Smooth muscle cell of the brain vasculature (primary cell): ENCODE results near the gene ADAM19.

Experiments used
- DNase-seq: peaks from one replicate; pipeline ENCODE4 v3.0.0-alpha.2; 2012; ENCODE audit warnings: low read depth, low spot score

ADAM19 gene

DNA sequence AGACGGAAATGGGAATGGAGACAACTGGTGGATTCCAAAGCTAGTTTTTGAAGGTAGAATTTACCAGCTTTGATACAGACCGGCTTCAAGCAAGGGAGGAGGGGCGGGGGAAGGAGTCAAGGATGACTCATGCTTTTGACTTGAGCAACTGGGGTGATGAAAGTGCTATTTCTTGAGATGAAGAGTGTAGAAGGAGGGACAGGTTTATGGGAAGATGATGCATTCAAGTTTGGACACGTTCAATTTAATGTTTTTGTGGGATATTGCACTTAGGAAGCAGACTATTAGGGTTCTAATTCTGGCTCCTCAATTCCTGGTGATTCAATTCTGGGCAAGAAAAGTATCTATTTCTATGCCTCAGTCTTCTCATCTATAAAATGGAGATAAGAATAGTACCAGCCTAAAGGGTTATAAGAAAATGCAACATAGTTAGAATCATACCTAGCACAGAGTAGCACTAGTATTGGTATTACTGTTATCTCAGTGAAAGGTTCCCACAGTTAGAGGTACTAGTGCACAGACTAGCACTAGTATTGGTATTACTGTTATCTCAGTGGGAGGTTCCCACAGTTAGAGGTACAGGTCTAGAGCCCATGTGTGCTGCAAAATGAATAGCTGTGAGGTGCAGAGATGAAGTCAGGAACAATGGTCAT is 110.9 kb downstream of the ADAM19 start:
- DNase-seq: peak; percentile 51

DNA sequence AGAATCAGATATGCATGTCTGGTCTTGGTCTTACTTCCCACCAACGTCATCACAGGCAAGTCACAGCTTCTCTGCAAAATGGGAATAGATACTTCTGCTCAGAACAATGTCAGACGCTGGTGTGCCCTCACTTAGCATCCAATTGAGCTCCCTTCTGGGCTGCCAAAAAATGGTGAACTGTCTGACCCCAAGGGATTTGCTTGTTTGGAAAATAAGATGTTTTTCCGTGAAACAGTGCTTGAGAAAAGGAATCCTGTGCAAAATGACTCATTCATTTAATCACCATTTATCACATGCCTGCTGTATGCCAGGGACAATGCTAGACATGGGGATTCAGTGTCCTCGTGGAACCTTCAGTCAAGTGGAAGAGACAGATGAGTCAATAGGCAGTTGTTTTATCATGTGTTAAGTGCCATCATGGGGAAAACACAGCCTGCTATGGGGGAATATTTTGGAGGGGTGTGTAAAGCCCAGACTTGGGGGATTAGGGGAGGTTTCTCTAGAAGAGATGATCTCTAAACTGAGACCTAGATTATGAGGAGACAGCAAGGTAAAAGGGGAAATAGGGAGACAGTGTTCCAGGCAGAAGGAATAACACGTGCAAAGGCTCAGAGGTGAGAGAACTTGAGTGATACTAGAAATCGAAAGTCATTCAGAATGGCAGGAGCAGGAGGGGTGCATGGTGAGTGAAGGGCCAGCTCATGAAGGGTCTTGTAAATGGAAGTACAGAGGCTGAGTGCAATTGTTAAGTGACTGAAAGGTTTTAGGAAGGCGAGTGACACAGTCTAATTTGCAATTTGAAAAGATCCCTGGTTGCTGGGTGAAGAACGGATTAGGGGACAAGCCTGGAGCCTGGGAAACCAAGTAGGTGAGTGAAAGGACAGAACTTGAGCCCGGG is 111.7 kb downstream of the ADAM19 start:
- no peak for DNase-seq

DNA sequence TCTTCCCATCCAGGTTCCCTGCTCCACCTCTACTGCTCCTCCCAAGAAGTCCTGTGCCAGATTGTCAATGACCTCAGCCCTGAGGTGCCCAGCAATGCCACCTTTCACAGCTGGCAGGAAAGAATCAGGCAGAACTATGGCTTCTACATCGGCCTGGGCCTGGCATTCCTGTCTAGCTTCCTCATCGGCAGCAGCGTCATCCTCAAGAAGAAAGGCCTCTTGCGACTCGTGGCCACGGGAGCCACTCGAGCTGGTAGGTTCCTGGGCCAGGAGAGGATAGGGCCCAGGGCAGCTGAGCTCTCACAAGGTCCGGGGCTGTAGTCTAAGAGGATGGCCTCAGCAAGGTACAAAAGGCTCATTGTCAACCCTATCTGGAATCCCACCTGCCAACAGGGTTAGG is 112.5 kb downstream of the ADAM19 start:
- DNase-seq: no peak

DNA sequence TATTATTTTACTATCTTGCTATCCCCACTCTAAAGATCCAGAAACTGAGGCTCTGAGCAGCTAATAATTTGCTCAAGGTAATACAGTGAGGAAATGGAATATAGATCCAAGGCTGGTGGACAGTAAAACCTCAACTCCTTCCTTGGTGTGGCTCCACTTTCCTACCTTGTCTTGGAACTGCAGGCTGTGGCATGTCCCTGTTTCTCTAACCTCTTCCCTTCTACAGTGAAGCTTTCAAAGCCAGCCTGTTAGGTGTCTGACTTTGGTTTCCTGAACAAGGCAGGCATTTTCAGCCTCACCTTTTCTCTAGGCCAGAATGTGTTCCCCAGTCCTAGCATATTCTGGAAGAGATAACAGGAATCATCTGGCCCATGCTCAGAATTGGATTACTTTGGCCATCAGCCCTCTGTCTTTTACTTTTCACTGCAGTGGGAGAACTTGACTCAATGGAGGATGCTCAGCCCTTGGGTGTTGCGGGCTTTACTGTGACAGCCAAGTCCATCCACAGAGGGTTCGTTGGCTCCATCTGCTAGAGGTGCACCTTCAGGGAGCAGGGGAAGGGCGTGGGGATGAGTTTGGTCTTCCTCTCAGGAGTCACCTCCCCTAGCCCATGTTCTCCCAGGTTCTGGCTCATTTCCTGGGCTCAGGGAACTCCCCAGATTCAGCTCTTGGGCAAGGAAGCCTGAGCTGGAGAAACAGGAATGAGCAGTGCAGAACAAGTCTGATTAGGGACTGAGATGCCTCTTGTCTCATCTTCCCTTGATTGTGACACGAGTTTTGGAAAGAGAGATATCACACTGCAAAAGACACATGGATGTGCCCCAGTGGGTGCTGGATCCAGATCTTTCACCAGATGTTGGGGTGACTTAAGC is 114.4 kb downstream of the ADAM19 start:
- no peak for DNase-seq

DNA sequence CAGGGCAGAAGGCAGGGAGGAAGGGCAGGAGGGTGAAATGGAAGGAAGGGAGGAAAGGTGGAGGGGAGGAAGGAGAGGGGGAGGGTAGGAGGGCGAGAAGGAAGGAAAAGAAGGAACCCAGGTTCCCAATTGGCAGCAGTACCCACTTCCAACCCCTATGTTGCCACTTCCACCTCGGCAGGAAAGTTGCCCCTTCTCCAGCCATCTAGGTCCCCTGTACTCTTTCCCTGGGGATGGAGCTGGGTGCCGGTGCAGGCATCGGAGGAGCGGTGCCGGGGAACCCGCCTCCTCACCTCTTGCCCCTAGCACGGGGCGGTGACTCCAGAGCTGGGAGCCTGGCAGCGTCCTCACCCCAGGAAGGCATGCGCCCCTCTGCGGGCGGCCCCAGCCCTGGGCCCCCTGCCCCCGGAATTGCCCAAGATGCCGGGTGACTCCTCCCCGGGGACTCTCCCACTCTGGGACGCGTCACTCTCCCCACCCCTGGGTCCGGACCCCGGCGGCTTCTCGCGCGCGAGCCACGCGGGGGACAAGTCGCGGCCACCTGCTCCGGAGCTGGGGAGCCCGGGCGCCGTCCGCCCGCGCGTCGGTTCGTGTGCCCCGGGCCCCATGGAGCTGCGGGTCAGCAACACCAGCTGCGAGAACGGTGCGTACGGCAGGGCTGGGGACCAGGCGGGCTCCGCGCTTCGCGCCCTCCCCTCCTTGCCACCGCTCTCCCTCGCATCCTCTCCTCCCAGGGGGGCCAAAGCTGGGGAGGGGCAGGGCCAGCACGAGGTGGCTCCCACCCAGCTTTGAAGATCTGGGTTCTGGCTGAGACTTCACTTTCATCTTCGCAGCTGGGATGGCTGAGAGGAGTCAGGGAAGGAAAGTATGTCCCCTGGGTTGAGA is 115.6 kb downstream of the ADAM19 start, which contains the start of gene NIPAL4:
NIPAL4 (plus strand) TSS at position 499 of the 885 bp plus-strand sequence; CDS start at position 607, 108 bp downstream.
- no peak for DNase-seq

DNA sequence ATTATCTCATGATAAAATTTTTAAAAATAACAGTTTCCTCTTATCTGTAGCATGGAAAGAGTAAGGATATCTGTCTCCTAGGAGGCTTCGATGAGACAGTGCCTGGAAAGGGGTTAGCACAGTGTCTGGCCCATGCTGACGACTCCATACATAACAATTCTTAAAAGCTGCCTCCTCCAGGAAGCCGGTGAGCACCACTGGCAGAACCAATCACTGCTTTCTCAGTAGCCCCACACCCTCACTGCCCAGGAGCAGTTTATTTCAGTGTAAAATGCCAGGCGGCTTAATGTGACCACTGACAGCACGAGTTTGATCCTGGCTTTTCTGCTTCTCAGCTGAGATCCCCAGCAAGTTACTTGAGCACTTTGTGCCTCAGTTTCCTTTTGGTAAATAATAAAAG is 116.7 kb downstream of the ADAM19 start:
- DNase-seq: no peak

DNA sequence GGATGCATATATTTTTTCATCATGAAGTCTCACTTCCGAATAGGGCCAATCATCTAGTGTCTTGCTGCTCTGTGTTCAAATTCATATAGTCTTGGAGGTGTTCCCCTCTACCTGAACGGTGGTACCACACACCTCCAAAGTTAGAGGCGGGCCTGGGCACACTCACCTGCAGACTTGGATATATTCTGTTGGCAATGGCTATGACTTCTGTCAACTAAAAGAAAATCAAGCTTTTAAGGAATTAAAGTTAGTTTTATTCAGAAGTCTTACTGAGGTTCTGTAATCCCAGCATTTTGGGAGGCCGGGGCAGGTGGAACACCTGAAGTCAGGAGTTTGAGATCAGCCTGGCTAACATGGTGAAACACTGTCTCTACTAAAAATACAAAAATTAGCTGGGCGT is 118.2 kb downstream of the ADAM19 start:
- no peak for DNase-seq

DNA sequence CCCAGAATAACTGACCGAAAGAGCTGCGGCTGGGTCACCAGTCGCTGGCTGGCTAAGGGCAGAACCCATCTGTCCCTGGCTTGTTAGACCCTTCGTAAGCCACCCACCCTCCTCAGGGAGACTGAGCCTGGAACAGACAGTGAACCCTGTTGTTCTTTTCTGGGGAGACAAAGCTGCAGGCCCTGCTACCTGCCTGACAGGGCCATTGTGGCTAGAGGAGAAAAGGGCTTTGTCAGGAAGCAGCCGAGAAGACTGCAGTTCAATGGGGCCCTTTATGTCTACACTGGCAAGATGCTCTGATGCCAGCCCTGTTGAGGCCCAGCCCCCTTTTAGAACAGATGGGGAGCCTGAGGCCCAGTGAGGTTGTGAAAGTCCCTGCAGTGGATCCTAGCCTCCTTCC is 119.3 kb downstream of the ADAM19 start:
- no peak for DNase-seq

DNA sequence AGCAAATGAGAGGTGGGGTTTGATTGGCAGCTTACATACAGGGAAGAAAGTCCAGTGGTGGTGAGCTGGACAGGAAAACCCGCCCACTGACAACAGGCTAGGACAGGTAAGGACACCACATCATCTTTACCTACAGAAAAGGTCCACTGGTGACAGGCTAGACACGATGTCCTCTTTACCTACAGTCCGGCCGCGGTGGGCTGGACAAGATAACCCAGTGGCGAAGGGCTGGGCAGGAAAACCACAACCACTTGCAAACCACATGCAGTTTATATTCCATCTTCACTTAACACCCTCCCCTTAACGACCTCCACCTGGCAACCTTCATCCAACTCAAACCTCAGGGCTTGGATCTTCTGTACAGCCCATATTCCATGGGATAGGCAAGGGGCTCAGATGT is 120.5 kb downstream of the ADAM19 start:
- no peak for DNase-seq

DNA sequence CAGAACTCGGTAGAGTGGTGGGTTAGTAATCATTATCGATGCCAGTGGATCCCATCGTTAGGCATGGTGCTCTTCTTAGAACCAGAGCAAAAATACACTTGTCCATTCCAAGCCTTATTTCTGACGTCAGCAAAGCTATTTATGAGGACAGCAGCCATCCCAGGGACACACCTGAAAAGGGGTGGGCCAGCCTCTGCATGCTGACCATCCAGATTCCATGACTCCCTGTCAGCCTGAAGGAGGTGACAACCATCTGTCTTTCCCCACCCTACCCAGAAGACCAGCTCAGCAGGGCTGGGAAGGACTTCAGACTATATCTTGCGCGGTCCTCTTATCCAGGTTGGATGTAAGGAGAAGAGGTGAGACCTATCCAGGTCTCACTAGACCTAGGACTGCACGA is 121.3 kb downstream of the ADAM19 start:
- no peak for DNase-seq

DNA sequence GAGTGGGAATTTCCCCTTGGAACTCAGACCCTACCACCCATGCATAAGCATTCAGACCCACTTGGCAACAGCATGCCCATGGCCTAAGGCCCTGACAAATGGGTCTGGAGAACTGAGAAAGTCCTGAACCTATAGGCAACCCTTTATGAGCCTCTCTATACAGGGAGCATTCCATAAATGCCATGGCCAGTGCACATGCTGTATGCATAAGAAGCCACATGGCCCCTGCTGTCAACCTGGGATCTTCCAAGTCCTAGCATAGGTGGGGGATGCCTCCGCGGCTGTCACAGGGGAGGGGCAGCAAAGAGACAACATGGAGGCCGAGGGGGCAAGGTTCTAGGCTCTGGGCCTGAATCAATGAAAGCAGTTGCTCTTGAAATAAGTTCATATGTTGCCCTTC is 123.8 kb downstream of the ADAM19 start:
- no peak for DNase-seq

DNA sequence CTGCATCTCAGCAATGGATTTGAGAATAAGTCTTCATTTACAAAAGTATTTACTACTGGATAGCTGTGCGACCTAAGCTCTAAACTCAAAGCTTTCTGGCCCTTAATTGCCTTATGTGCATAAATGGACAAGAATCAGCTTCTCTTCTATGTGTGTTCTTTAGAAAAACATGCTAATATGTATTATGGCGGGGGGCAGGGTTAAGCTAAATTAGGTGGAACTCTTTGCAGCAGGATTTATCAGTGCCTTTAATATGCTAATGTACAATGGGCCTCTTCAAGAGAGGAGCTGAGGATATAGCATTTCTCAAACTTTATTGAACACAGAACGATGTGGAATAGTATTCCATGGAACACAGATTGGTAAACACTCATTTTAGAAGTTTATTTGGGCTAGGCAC is 125.6 kb downstream of the ADAM19 start:
- no peak for DNase-seq

DNA sequence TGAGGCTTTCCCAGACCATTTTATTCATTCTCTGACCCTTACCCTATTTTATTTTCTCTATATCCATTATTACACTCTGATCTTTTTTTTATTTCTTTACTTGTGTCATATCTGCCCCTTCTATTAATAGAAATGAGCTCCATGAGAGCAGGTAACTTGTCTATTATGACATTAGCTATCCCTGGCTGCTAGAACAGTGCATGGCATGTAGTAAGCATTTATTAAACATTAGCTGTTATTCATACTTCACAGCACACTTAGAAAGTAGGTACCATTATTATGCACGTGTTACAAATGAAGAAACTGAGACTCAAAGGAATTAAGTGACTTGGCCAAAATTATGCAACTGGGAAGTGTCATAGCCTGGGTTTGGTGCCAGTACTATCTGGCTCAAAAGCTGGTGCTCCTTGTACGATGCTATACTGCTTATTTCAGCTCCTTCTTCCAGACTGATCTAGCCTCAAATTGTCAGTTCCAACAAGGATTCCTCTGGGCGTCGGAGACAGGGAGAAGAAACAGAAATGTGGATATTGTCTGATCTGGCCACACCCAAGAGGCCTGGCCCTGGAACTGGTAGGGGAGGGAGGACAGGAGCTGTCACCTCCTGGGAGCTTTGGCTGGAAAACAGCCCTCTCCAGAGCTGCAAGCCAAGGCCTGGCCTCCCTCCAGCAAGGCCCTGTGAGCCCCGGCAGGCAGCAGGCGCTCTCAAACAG is 126.4 kb downstream of the ADAM19 start:
- DNase-seq: no peak

DNA sequence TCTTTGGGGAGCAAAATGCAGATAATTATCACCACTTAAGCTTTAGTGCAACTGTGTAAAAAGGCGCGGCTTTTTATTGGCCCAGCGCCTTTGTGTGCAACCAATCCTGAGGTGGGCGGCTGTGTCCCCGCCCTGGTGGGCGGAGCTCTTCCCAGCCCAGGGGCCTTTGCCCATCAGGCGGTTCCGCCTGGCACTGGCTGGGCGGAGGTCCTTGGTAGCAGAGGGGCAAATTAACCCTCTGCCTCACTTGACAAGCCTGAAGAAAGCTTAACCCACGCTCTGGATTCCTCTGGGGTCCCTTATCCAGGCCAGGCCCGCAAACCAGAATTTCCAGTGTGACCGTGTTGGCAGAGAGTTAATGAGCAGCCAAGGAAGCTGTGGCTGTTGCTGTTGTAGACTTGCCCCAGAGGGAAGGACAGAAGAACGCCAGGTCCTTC is 128.4 kb downstream of the ADAM19 start:
- no peak for DNase-seq

DNA sequence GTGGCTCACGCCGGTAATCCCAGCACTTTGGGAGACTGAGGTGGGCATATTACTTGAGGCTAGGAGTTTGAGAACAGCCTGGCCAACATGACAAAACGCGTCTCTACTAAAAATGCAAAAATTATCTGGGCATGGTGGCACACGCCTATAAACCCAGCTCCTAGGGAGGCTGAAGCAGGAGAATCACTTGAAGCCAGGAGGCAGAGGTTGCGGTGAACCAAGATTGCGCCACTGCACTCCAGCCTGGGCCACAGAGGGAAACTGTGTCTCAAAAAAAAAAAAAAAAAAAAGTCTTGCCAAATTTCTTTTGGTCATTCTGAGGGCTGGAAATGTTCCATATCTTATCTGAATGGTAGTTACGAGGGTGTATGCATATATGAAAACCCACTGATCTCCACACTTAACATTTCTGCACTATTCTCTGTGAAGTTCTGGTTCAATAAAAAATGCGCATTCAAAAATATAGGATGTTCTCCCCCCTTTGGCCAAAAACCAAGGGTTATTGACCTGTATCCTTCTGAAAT is 129.1 kb downstream of the ADAM19 start:
- no peak for DNase-seq

DNA sequence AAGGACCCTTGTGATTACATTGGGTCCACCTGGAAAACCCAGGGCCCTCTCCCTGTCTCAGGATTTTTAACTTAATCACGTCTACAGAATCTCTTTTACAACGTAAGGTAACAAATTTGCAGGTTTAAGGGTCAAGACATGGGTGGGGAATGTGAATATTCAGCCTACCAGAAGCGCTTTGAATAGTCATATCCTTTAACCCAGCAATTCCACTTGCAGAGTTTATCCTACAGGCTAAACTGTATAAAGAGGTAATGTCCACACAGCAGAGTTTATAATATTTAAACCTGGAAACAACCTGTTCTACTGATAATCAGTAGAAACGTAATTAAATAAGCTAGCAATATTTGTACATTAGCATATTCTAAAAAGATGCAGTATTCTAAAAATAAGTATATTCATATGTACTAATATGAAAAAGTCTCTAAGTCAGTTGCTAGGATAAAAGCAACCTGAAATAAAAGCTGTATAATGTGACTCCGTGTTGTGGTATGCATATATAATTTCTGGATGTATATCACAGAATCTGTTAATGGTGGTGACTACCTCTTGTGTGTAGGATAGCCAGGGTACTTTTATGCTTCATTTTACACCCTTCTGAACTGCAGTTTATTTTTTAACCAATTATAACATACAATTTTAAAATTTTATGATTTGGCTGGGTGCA is 129.7 kb downstream of the ADAM19 start:
- no peak for DNase-seq

DNA sequence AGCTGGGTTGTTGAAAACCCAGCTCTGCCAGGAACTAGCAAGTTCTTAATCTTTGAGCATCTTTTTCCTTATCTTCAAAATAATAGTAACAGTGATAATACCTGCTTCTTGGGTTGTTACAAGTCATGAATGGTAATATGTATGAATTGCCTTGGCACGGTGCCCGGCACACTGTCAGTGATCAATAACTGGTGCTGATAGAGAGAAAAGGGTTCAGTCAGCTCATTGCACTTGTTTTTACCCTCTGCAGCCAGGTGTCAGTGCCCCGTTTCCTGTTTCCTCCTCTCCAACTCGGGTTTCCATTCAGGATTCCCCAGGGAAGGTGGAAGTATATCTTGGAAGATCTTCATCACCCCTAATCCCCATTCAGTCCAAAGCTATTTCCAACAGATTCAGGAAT is 131.4 kb downstream of the ADAM19 start:
- no peak for DNase-seq

DNA sequence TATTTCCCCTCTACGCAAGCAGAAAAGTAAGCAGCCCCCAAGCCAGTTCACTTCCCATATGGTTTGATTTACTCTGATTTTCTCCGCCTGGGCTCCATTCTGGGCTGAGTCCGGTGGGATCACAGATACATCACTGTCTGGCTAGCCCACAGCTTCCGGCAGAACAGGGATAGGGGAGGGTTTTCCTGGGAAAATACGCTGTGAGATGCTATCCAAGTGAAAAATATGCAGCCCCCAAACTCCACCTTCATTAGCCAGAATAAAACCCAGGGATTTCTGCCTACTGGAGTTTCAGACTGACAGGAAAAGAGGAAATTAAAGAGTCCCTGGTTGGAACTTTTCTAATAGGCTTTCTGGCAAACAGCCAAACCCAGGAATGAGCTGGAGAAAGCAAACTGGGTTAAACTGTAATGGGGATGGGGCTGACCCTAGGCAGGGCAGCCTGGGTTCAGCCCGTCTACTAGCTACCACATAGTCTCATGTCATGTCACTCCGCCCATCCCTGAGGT is 132.5 kb downstream of the ADAM19 start:
- DNase-seq: no peak

DNA sequence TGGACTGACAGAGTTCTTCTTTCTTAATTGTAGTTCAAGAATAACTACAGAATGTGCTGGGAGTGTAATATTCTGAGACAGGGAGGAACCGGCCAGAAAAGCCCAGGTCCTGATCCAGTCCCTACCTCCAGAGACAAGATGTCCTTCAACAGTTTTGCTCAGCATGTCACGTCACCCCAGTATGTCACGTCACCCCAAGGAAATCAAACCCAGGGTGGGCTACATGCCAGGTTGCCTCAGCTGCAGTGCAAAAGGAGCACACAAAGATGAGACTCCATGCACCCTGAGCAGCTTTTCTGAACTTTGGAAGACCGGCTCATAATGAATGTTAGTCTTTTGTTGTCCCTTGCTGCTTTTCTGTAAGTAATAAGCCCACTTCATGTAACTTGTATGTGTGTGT is 141.5 kb downstream of the ADAM19 start:
- no peak for DNase-seq
